ENCODE results near the gene BPI. TPM values are rescaled to one million over a fixed set of nuclear protein-coding genes. Genes with fewer than 3 reads are reported as not detected.
"Not testable (repeated sequence)": the region's sequence is repeated elsewhere in the genome, so short reads cannot be mapped to it uniquely, and the experiment has no call there.

Gene BPI
- total RNA-seq (under 1 TPM in 1 of 2 experiments, not detected in 1; 0.14 TPM), total RNA-seq (0 to 1.5 (median 0) reads per million in 172 experiments)
- polyA plus RNA-seq (2013, experiment 1 of 2): 0.45 TPM
- polyA plus RNA-seq (2013, experiment 2 of 2): 0.19 TPM

DNA sequence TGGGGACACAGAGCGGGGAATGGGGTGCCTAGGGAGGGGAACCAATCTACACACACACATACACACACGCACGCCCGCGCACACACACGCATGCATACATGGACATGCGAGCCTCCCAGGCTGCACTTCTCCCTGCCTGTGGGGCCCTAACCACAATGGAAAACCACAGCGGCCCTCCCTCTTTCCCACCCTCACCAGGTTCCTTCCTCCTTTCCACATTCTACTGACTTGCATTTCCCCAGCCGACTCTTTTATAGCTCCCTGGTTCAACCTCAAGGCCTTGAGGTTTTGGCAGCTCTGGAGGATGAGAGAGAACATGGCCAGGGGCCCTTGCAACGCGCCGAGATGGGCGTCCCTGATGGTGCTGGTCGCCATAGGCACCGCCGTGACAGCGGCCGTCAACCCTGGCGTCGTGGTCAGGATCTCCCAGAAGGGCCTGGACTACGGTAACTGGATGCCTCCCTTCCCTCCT is at the start of gene BPI:
Gene BPI (plus strand): TSS at position 249 of the 472 bp plus-strand sequence. CDS start 68 bp downstream, at position 317.
- Histone ChIP-seq H3K4me3 (ENCODE audit: low read length) (no peak within 1 kb of the TSS), H3K9me3 (ENCODE audit: control insufficient read depth in 1 of 2, insufficient read depth in 1 of 2, low read length in 2 of 2) (peaks cover 0 to 13% of the 10 kb centered on the region in 2 experiments), H3K27ac (ENCODE audit: low read depth in 1 of 2, low read length in 2 of 2) (no peak within 1 kb of the TSS), H3K4me1 (ENCODE audit: insufficient read depth, low read length) (peaks cover 10% of the 10 kb centered on the region), H3K36me3 (ENCODE audit: insufficient read depth, low read length) (no peaks in the 10 kb centered on the region), H3K27me3 (ENCODE audit: control insufficient read depth in 1 of 2, insufficient read depth in 2 of 2, low read length in 2 of 2) (peaks cover 32 to 64% of the 10 kb centered on the region in 2 experiments)
- CTCF ChIA-PET: no interaction called here
- intact Hi-C loops (cut with DNase I, micrococcal nuclease): no loop called here
- Mint-ChIP-seq H3K36me3 (ENCODE audit: low read depth) (no peaks in the 10 kb centered on the region), H3K27ac (no peak within 1 kb of the TSS), H3K27me3 (peaks cover 76% of the 10 kb centered on the region), H3K4me1 (ENCODE audit: low read depth) (peaks cover 12% of the 10 kb centered on the region), H3K4me3 (no peak within 1 kb of the TSS), H3K9me3 (no peaks in the 10 kb centered on the region)
- ATAC-seq (ENCODE audit: poor library complexity) (no peak), DNase-seq (peak in 3 of 14 experiments; percentile 17 to 55 (median 46))
- POLR2A ChIA-PET: interaction anchor here (0.5 kb wide), 1 partner anchor 707 kb away, joined by 3 read pairs; no protein-coding TSS in a partner anchor
- TF ChIP-seq CTCF (IDR thresholded peaks at IDR 0.05): no peak

DNA sequence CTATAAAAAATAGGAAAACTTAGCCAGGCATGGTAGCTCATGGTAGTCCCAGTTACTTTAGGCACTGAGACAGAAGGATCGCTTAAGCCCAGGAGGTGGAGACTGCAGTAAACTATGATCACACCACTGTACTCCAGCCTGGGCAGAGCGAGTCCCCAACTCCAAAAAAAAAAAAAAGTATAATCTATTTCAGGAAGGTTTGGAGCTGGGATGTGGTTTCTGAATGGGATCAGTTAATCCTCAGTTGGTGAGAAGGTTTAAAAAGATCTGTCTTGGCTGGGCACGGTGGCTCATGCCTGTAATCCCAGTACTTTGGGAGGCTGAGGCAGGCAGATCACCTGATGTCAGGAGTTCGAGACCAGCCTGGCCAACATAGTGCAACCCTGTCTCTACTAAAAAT is 49.3 kb upstream of the BPI start:
- ATAC-seq (ENCODE audit: poor library complexity); H3K4me1 Mint-ChIP-seq (ENCODE audit: low read depth); DNase-seq; H3K9me3 Mint-ChIP-seq; H3K4me3 ChIP-seq (ENCODE audit: low read length); H3K36me3 Mint-ChIP-seq (ENCODE audit: low read depth); POLR2A ChIA-PET; H3K36me3 ChIP-seq (ENCODE audit: insufficient read depth, low read length); H3K4me3 Mint-ChIP-seq; intact Hi-C loops (cut with DNase I, micrococcal nuclease); H3K27ac ChIP-seq (ENCODE audit: low read depth in 1 of 2, low read length in 2 of 2); H3K4me1 ChIP-seq (ENCODE audit: insufficient read depth, low read length); CTCF ChIA-PET; H3K9me3 ChIP-seq (ENCODE audit: control insufficient read depth in 1 of 2, insufficient read depth in 1 of 2, low read length in 2 of 2); H3K27ac Mint-ChIP-seq: not testable (repeated sequence)
- peaks cover 10 to 13% of the 10 kb centered on the region in 2 experiments for H3K27me3 ChIP-seq (ENCODE audit: control insufficient read depth in 1 of 2, insufficient read depth in 2 of 2, low read length in 2 of 2)
- H3K27me3 Mint-ChIP-seq: peaks cover 42% of the 10 kb centered on the region

GRCh38 chr20:38255393-38255792 is 48.6 kb upstream of the BPI start:
- POLR2A ChIA-PET: no interaction called here
- no peaks in the 10 kb centered on the region for H3K9me3 Mint-ChIP-seq
- no peak overlapping the region for H3K4me3 ChIP-seq (ENCODE audit: low read length)
- no peak for TF ChIP-seq CTCF (IDR thresholded peaks at IDR 0.05)
- no peak overlapping the region for H3K27ac Mint-ChIP-seq
- no peaks in the 10 kb centered on the region for H3K4me1 ChIP-seq (ENCODE audit: insufficient read depth, low read length)
- no peaks in the 10 kb centered on the region for H3K36me3 Mint-ChIP-seq (ENCODE audit: low read depth)
- H3K27me3 Mint-ChIP-seq: peaks cover 44% of the 10 kb centered on the region
- peaks cover 18 to 19% of the 10 kb centered on the region in 2 experiments for H3K27me3 ChIP-seq (ENCODE audit: control insufficient read depth in 1 of 2, insufficient read depth in 2 of 2, low read length in 2 of 2)
- H3K36me3 ChIP-seq (ENCODE audit: insufficient read depth, low read length): no peaks in the 10 kb centered on the region
- no peak for ATAC-seq (ENCODE audit: poor library complexity)
- H3K9me3 ChIP-seq (ENCODE audit: control insufficient read depth in 1 of 2, insufficient read depth in 1 of 2, low read length in 2 of 2): peaks cover 0 to 4% of the 10 kb centered on the region in 2 experiments
- no peak overlapping the region for H3K4me3 Mint-ChIP-seq
- no peak overlapping the region for H3K27ac ChIP-seq (ENCODE audit: low read depth in 1 of 2, low read length in 2 of 2)
- intact Hi-C loops (cut with DNase I, micrococcal nuclease): no loop called here
- CTCF ChIA-PET: no interaction called here
- DNase-seq: no peak
- no peaks in the 10 kb centered on the region for H3K4me1 Mint-ChIP-seq (ENCODE audit: low read depth)

DNA sequence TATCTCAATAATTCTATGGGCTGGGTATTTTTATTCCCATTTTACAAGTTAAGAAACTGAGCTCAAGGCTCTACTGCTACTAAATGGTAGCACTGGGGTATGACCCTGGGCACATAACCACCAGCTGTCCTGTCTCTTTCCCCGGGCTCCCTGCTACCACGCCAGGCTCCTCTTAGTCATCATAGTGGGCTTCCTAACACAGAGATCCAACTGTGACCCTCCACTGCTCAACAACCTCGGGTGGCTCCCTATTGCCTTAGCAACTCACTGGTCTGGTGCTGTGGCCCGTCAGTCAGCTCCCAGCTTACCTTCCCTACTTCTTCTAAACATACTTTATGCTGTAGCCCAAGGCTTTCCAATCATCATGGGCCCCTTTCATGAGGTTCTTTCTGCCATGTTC is 47.9 kb upstream of the BPI start:
- Histone ChIP-seq H3K27me3 (ENCODE audit: control insufficient read depth in 1 of 2, insufficient read depth in 2 of 2, low read length in 2 of 2) (peaks cover 21 to 22% of the 10 kb centered on the region in 2 experiments), H3K36me3 (ENCODE audit: insufficient read depth, low read length) (no peaks in the 10 kb centered on the region), H3K4me3 (ENCODE audit: low read length) (no peak overlapping the region), H3K4me1 (ENCODE audit: insufficient read depth, low read length) (no peaks in the 10 kb centered on the region), H3K9me3 (ENCODE audit: control insufficient read depth in 1 of 2, insufficient read depth in 1 of 2, low read length in 2 of 2) (peaks cover 0 to 4% of the 10 kb centered on the region in 2 experiments), H3K27ac (ENCODE audit: low read depth in 1 of 2, low read length in 2 of 2) (no peak overlapping the region)
- CTCF ChIA-PET: no interaction called here
- no peak for ATAC-seq (ENCODE audit: poor library complexity)
- H3K27me3 Mint-ChIP-seq: peaks cover 48% of the 10 kb centered on the region
- H3K36me3 Mint-ChIP-seq (ENCODE audit: low read depth): no peaks in the 10 kb centered on the region
- H3K4me1 Mint-ChIP-seq (ENCODE audit: low read depth): peaks cover 2% of the 10 kb centered on the region
- DNase-seq: no peak
- no peak for TF ChIP-seq CTCF (IDR thresholded peaks at IDR 0.05)
- no peak overlapping the region for H3K27ac Mint-ChIP-seq
- no peak overlapping the region for H3K4me3 Mint-ChIP-seq
- H3K9me3 Mint-ChIP-seq: no peaks in the 10 kb centered on the region
- POLR2A ChIA-PET: no interaction called here
- intact Hi-C loops (cut with DNase I, micrococcal nuclease): no loop called here
